HG03060 (cell line): Measurements from ENCODE around the gene CEP43.

Source experiments
- ATAC-seq: cut with Tn5 transposase; IDR thresholded peaks from one replicate; pipeline ENCODE4 v1.9.1; 2021; ENCODE audit warnings: low read depth, moderate number of reproducible peaks; ENCODE audit not compliant: unreplicated experiment

The CEP43 gene

GRCh38 chr6:167005350-167006159 lies 6.4 kb downstream of the CEP43 start:
- ATAC-seq = no peak

DNA sequence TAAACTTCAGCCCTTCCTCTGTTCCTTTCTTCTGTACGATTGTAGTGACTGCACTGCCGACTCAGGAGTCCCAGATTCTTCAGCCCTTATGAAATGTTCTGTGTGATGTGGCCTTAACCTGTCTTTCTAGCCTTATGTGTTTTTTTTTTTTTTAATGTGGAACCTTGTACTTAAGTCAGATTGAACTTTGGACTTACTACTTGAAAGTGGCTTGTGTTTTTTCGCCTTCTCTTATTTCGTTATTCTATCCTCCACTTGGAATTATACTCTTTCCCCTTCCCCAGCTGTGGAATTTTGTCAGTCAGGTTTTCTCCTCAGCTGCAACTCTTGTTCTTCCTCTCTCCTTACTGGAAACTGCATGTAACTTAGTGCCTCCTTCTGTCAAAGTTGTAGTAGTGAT lies 8.8 kb downstream of the CEP43 start:
- ATAC-seq = no peak

GRCh38 chr6:167013067-167013466 lies 13.9 kb downstream of the CEP43 start:
- ATAC-seq = no peak

DNA sequence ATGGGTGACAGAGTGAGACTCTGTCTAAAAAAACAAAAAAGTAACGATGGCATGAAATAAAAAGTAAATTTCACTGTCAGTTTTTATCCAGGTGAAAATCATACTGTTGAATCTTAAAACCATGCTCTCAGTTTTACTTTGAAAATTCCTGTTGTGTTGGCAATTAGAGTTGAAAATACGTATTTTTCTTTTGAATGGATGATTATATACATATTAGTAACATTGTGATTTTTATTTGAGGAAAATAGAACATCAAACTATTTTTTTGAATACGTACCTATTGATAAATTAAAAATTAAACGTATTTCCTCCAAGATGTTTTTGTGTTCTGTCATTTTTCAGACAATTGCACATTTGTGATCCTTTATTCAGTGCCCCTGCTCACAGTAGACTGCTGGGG lies 14.7 kb downstream of the CEP43 start:
- ATAC-seq = no peak

GRCh38 chr6:167015302-167015701 lies 16.1 kb downstream of the CEP43 start:
- ATAC-seq = no peak

DNA sequence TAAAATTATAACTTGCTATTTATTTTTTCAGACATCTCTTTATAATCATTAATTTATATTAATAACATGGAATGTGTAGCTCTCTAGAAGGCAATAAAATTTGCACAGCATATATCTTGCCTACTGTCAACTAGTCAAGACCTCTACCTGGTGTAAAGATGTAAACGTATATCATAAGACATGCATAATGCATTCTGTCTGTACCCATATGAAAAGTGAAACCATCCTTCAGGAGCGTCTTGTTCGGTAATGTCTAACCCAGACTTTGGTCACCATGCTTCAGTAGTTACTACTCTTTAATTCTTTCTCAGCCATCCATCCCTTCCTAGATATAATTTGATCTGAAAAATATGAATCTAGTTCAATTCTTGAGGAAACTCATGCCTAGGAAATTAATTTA lies 21.0 kb downstream of the CEP43 start:
- ATAC-seq = peak; percentile 84

DNA sequence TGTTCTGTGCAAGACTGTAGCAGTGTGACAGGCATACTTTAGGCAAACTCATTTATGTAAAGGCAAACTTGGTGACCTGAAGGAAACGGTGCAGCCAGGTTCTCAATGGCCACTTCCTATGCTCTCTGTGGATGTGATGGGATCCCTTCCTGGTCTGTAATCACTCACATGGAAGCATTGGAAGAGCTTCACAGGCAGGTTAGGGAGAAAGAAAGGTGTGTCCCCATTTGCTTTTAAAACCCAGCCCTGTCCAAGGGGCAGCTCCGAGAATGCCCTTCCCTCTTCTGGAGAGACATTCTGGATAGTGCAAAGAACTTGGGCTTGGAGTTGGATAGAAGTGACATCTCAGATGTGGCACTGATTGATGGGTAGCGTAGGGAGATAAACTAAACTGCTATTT lies 28.1 kb downstream of the CEP43 start:
- ATAC-seq = no peak

- no peak for ATAC-seq
Observed at GRCh38 chr6:167027772-167028171, 28.6 kb downstream of the CEP43 start.

DNA sequence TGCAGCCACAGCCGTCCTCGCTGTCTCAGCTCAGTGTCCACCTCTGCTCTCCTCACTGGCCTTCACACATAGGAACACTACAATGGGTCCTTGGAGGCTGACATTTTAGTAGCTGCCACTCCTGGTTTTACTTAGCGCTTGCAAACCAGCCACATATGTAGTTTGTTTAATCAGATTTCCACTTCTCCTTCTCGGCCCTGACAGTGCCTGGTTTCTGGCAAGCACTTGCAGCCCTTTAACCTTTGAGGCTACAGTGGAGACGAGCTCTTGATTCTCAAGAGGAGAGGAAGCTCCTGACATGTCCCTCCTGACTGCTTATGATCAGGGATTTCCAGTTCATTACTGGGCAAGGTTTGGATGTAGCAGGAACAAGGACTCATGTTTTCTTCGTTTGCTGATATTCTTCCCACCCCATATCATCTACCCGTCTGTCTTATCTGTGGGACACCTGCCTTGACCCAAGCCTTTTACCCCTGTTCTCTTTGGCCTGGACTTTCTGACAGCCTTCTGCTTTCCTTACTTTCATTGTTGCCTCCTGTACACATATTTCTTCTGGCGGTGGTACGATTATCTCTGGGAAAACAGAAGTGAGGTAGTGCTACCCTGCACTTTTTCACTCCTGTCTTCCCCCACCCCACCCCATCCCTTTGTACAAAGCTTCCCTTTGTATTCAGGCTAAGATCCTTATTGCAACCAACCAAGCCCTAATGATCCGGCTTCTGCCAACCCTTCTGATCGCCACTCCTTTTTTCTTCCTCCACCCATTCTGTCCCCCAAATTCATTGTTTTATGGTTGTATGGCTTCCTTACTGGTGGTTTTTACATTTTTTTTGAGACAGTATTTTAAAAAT lies 31.2 kb downstream of the CEP43 start:
- no peak for ATAC-seq

DNA sequence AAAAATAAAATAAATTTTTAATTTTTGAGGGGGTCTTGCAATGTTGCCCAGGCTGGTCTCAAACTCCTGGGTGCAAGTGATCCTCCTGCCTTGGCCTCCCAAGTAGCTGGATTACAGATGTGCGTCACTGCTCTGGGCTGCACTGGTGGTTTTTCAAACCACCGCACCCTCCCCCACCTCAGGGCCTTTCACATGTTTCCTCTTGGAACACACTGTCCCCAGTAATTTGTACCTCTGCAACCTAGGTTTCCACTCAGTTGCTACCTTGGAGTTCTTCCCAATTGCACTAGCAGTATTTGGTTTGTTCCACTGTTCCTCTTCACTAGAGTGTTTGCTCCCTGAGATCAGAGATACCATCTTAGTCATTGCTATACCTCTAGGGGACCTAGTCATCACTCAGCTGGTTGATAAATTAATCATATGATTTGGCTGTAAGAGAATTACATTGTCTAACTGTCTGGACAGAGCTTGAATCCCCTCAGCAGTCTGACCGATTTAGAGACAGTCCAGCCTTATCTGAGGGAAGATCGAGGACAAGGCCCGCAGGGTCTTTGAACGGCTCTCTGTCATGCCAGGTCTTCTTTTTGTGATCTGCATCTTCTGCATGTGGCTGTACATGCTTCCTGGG lies 32.0 kb downstream of the CEP43 start:
- ATAC-seq = no peak

DNA sequence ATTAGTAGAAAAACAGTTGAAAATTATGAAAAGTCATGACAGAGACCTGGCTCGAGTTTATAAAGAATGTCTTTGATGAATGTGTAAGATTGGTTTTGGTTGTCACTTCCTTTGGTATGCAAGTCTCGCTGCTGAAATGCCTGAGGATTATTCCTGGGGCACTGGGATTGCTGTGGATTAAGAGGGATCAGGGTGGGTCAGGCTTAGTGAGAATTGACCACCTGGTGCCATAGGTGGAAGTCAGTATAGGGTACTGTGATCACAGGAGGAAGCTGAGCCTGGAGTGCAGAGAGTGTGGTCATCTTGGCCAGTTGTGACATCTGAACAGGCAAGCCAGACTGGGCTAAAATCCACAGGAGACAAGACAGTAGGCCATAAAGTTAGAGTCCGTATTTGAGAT lies 34.9 kb downstream of the CEP43 start:
- no peak for ATAC-seq

DNA sequence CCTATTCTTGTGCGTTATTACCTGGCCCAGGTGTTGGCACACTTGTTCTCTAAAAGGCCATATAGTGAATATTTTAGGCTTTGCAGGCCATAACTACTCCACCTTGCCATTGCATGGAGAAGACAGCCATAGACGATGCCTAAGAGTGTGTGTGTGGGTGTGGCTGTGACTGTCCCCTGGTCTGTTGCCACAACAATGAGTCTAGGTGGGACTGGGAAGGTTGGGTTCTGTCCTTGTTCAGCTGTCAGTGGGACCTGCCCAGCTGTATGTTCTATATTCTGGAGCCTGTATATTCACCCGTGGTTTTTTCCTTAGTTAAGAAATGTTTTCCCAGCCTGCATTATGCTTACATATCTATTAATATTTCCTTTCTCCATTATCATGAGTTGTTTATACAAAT lies 38.6 kb downstream of the CEP43 start:
- no peak for ATAC-seq

GRCh38 chr6:167044696-167045095 lies 45.5 kb downstream of the CEP43 start:
- ATAC-seq = no peak

DNA sequence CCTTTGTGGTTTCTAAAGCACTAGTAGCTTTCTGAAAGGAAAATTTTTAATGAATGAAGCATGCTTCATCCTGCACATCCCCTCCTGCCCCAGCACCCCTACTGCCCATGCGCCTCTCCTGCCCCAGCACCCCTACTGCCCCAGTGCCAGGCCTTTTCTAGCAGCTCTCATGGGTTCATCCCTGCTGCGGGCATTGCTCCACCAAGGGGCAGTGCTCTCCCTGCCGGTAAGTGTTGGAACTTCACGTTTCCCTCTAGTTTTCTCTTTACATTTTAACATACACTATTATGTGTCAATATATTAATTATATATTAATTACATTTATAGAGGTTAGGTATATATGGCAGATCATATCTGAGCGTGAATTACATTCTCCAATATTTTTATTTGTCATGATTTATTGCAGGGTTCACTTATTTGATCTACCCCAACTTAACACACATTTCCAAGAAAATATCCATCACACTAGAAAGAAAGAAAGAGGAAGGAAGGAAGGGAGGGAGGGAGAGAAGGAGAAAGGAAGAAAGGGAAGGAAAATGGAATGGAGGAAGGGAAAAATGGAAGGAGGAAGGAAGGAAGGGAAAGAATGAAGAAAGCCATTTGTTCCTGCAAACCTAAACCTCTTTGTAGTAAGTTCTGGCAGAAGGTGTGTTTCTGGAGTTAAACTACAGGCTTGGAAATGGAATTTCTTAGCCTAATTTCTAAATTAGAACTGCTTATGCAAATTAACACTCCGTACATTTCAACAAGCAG lies 46.8 kb downstream of the CEP43 start:
- ATAC-seq = no peak

DNA sequence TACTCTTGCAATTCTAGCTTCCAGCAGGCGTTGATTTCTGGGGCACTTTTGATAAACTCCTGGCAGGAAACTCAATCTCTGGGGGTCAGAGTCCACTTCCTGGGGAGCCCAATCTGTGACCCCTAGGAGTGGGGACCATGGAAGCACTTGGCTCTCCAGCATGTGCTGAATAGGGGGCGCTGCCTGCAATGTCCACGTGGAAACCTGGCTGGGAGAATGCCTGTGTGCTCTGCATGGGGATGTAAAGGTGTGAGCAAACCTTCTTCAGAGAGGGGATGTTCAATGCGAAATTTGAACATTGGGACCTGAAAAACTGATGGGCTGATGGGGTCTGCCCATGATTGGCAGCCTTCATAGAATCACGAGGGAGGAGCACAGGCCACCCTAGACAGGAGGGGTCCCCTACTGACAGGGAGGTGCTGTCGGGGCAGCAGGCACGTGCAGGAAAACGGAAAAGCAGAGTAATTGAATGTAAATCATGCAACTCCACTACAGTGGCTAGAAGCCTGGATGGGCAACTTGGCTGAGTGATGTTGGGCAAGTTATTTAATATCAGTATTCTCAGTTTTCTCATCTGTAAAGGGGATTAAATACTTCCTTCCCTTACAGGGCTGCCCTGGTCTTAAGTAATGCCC lies 47.8 kb downstream of the CEP43 start:
- peak; percentile 5 for ATAC-seq

DNA sequence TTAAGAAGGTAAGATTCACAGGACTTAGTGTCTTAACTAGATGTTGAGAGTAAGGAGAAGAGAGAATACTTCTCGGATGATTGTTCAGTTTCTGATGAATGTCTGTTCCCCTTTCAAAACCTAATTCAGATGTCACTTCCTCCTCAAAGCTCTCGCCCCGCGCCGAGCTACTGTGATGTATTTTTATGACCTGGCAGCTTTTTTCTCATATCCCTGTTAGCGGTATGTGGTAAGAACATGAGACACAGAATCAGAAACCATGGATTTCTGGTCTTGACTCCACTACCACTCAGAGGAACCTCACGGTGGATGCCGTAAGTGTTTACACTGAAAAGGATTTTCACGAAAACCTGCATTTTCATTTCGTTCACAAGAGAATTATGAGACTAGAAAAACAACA lies 48.4 kb downstream of the CEP43 start:
- ATAC-seq = peak; percentile 74
